BLaER1 (cell line): ENCODE results near the gene SHD.
A peak's percentile ranks its signal among the peaks of the same experiment; 100 is the strongest.

Experiments
- H3K27ac ChIP-seq: shearing (Covaris generic); formaldehyde crosslinking; 2 replicates; pipeline ENCODE4 v1.8.1; 2022
- H3K27me3 ChIP-seq: shearing (Covaris generic); formaldehyde crosslinking; 2 replicates; pipeline ENCODE4 v1.8.1; 2022
- H3K36me3 ChIP-seq: shearing (Covaris generic); formaldehyde crosslinking; 2 replicates; pipeline ENCODE4 v1.8.1; 2022
- H3K4me1 ChIP-seq: shearing (Covaris generic); formaldehyde crosslinking; 2 replicates; pipeline ENCODE4 v1.8.1; 2022
- H3K4me2 ChIP-seq: shearing (Covaris generic); formaldehyde crosslinking; 2 replicates; pipeline ENCODE4 v1.8.1; 2022
- H3K4me3 ChIP-seq: shearing (Covaris generic); formaldehyde crosslinking; 2 replicates; pipeline ENCODE4 v1.8.1; 2022
- H3K9ac ChIP-seq: shearing (Covaris generic); formaldehyde crosslinking; 2 replicates; pipeline ENCODE4 v1.8.1; 2022
- H3K9me3 ChIP-seq: shearing (Covaris generic); formaldehyde crosslinking; 2 replicates; pipeline ENCODE4 v1.8.1; 2022
- H4K20me1 ChIP-seq: shearing (Covaris generic); formaldehyde crosslinking; 2 replicates; pipeline ENCODE4 v1.8.1; 2022
- Cebpa-rat ChIP-seq: shearing (Covaris generic); IDR thresholded peaks from 2 replicates; pipeline ENCODE4 v1.8.1; 2022

SHD gene

GRCh38 chr19:4337906-4338440 lies 58.9 kb downstream of the SHD start:
- Histone ChIP-seq H3K27me3 (no peaks in the 10 kb centered on the region), H3K9ac (peak overlapping the region; percentile 81), H3K27ac (peak overlapping the region; percentile 81), H3K4me2 (peak overlapping the region; percentile 88), H3K36me3 (peaks cover 20% of the 10 kb centered on the region), H3K4me1 (peaks cover 23% of the 10 kb centered on the region), H3K4me3 (peak overlapping the region; percentile 65), H3K9me3 (peaks cover 5% of the 10 kb centered on the region; the same call in 1 of the 2 replicates), H4K20me1 (no peaks in the 10 kb centered on the region)
- no peak for TF ChIP-seq Cebpa-rat

GRCh38 chr19:4338441-4339355 lies 59.6 kb downstream of the SHD start, which contains the start of gene STAP2:
Gene STAP2 (minus strand): TSS chr19:4338827. CDS start chr19:4338753, 74 bp downstream.
- Histone ChIP-seq H3K9ac (peak within 1 kb of the TSS; percentile 81), H3K27ac (peak within 1 kb of the TSS; percentile 81), H3K36me3 (peaks cover 20% of the 10 kb centered on the region), H3K4me1 (peaks cover 23% of the 10 kb centered on the region), H3K9me3 (peaks cover 5% of the 10 kb centered on the region; the same call in 1 of the 2 replicates), H3K4me2 (peak within 1 kb of the TSS; percentile 88), H3K27me3 (no peaks in the 10 kb centered on the region), H3K4me3 (peak within 1 kb of the TSS; percentile 65), H4K20me1 (no peaks in the 10 kb centered on the region)
- no peak for TF ChIP-seq Cebpa-rat
